ENCODE measurements around the gene SLC38A3. TPM values are rescaled to one million over a fixed set of nuclear protein-coding genes. Genes with fewer than 3 reads are reported as not detected.
"Not testable (repeated sequence)": the region's sequence is repeated elsewhere in the genome, so short reads cannot be mapped to it uniquely, and the experiment has no call there.

Gene SLC38A3
- total RNA-seq, 4 donors from 2014 or later: 0.56 to 1.5 (median 0.84) TPM; not detected in 1

GRCh38 chr3:50222169-50222528 lies 17.1 kb downstream of the SLC38A3 start:
- TF ChIP-seq CTCF (IDR thresholded peaks at IDR 0.05): no peak
- ATAC-seq (ENCODE audit: low FRiP score): no peak

GRCh38 chr3:50224639-50225038 lies 19.6 kb downstream of the SLC38A3 start:
- no peak for ATAC-seq (ENCODE audit: low FRiP score)
- DNase-seq (ENCODE audit: low spot score): no peak
- TF ChIP-seq CTCF (IDR thresholded peaks at IDR 0.05): no peak

More at GRCh38 chr3:50222169-50222528, 17.1 kb downstream of the SLC38A3 start:
- no peak for DNase-seq (ENCODE audit: low spot score)

- DNase-seq (ENCODE audit: low spot score): no peak
- peak; percentile 41 for ATAC-seq (ENCODE audit: low FRiP score)
- TF ChIP-seq CTCF (IDR thresholded peaks at IDR 0.05): no peak
Measured at GRCh38 chr3:50226888-50227389, 21.9 kb downstream of the SLC38A3 start.

GRCh38 chr3:50227390-50228183 lies 22.5 kb downstream of the SLC38A3 start:
- peak in 1 of 3 donors; percentile 79 for TF ChIP-seq CTCF (IDR thresholded peaks at IDR 0.05)
- DNase-seq (ENCODE audit: low spot score) (peak; percentile 47), ATAC-seq (ENCODE audit: low FRiP score) (peak; percentile 91)

GRCh38 chr3:50228184-50228763 lies 23.2 kb downstream of the SLC38A3 start:
- ATAC-seq (ENCODE audit: low FRiP score); DNase-seq (ENCODE audit: low spot score): not testable (repeated sequence)

- TF ChIP-seq CTCF (IDR thresholded peaks at IDR 0.05): no peak
Measured at GRCh38 chr3:50229490-50229889, 24.4 kb downstream of the SLC38A3 start.

GRCh38 chr3:50230104-50230793 lies 25.2 kb downstream of the SLC38A3 start:
- TF ChIP-seq CTCF (IDR thresholded peaks at IDR 0.05): no peak
- no peak for ATAC-seq (ENCODE audit: low FRiP score)
- DNase-seq (ENCODE audit: low spot score): no peak

More at GRCh38 chr3:50229490-50229889, 24.4 kb downstream of the SLC38A3 start:
- ATAC-seq (ENCODE audit: low FRiP score) (no peak), DNase-seq (ENCODE audit: low spot score) (no peak)
